HFF-Myc (cell line): Measurements from ENCODE around the gene U2AF2.

Experiments used
- DNase-seq: peaks from one replicate; pipeline ENCODE4 v3.0.0-alpha.2; 2011; ENCODE audit warnings: low read depth; ENCODE audit errors: extremely low read depth
- H3K4me3 ChIP-seq: replicated peaks from 2 replicates; pipeline ENCODE4 v1.5.1; 2011; ENCODE audit warnings: low read depth, mild to moderate bottlenecking, control low read depth, low read length
- TF ChIP-seq, protein P1 (sequence below): IDR thresholded peaks from 2 replicates; pipeline ENCODE4 v1.5.1; 2012; ENCODE audit warnings: mild to moderate bottlenecking, low read depth, low read length, control low read depth; ENCODE audit errors: missing control alignments

Gene U2AF2

DNA sequence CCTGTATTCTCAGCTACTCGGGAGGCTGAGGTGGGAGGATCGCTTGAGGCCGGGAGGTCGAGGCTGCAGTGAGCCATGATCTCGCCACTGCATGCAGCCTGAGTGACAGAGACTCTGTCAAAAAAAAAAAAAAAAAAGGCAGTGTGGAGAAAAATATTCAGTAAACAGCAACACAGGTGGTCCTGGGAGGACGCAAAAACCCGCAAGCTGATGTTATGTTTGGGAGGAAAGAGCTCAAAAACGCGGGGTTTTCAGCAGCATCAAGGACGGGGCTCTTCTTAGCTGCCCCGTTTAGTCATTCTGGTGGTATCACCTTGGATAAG lies 29.9 kb upstream of the U2AF2 start:
- TF ChIP-seq, protein P1, sequence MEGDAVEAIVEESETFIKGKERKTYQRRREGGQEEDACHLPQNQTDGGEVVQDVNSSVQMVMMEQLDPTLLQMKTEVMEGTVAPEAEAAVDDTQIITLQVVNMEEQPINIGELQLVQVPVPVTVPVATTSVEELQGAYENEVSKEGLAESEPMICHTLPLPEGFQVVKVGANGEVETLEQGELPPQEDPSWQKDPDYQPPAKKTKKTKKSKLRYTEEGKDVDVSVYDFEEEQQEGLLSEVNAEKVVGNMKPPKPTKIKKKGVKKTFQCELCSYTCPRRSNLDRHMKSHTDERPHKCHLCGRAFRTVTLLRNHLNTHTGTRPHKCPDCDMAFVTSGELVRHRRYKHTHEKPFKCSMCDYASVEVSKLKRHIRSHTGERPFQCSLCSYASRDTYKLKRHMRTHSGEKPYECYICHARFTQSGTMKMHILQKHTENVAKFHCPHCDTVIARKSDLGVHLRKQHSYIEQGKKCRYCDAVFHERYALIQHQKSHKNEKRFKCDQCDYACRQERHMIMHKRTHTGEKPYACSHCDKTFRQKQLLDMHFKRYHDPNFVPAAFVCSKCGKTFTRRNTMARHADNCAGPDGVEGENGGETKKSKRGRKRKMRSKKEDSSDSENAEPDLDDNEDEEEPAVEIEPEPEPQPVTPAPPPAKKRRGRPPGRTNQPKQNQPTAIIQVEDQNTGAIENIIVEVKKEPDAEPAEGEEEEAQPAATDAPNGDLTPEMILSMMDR, result no peak
- DNase-seq, result no peak
- peak overlapping the region; percentile 49 for H3K4me3 ChIP-seq

DNA sequence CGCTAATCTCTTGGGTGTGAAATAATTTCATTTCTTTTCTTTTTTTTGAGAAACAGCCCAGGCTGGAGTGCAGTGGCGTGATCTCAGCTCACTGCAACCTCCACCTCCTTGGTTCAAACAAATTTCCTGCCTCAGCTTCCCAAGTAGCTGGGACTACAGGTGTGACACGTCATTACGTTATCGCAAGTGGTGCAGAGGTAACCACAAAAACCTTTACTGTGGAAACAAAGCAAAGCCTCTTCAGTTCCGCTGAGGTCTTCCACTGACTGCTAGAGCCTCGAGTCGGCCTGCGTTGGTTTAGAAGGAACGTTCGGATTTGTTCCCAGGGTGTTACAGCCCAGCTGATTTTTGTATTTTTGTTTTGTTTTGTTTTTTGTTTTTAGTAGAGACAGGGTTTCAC lies 28.5 kb upstream of the U2AF2 start:
- TF ChIP-seq, protein P1, result no peak
- DNase-seq, result no peak
- H3K4me3 ChIP-seq, result no peak overlapping the region

DNA sequence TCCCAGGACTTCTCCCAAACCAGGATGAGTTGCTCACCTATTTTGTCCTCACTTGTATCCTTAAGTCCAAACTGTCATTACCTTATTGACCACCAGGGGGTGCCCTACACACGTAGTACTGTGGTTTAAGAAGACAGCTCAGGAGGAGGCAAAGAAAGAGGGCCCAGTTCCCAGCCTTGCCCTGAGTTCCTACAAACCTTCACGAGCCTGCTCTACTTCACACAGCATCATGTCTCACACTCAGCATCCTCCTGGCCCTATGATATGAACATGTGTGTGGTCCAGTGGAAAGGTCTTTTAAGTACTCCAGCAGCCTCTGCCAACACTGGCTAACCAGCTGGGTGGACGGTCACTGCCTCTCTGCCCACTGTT lies 22.4 kb upstream of the U2AF2 start:
- TF ChIP-seq, protein P1, result peak; percentile 88
- DNase-seq, result peak; percentile 94
- H3K4me3 ChIP-seq, result no peak overlapping the region

DNA sequence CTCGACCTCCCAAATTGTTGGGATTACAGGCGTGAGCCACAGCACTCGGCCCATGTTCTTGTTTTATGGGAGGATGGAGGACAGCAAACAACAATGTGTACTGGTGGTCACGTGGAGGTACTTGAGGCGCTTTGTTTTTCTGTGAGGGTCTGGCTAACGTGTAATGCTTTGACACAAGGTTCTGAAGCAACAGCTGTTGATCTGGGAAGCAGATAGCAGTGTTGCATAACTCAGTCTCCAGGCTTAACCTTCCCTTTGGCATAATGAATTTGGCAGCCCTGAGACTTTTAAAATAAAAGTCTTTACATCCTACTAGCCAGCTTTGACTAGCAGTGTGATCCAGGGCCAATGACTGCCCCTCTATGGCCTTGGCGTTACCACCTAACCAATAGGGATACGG lies 21.0 kb upstream of the U2AF2 start:
- TF ChIP-seq, protein P1, result no peak
- H3K4me3 ChIP-seq, result no peak overlapping the region
- DNase-seq, result no peak

DNA sequence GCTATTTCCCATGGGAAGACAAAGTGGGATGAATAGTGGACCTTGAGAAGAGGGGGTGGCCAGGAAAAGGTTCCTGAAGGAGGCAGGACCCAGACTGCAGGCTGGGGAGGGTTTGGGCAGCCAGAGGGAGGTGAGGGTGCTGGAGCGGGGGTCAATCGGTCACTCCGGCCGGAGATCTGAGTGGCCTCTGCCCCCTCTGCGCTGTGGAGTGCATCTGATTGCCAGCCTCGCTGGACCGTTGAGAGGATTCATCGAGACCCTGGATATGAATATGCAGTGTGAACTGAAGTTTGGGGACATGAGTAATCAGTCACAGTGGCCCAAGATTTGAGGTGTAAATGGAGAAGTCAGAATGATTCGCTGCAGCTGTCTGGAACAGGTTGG lies 19.5 kb upstream of the U2AF2 start:
- TF ChIP-seq, protein P1, result no peak

DNA sequence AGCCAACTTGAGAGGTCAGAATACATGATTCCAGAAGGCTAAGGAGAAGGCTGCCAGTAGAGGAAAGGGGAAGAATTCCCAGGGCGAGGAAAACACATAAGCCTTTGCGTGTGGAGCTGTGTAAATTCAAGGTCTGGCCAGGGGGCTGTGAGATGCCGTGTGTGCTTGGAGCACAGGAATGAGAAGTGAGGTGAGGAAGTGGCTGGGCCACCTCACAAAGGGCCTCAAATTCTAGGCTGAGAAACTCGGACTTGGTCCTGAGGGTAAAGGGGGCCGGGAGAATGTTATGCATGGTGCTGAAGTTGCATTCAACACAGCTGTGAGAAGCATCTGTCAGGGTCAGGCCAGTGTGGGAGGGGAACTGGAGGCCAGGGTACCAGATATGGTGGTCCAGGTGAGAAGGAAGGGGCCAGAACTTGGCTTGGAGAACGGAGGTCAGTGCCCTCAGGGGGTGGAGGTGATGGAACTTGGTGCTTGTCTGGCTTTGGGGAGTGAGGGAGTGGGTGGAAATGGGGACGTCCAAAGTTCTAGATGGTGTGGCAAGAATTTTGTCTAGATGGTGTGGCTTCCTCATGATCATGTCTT lies 18.9 kb upstream of the U2AF2 start:
- TF ChIP-seq, protein P1, result no peak
- H3K4me3 ChIP-seq, result peak overlapping the region; percentile 98
- no peak for DNase-seq

More for the DNA sequence above, 19.5 kb upstream of the U2AF2 start:
- DNase-seq, result no peak
- peak overlapping the region; percentile 98 for H3K4me3 ChIP-seq

DNA sequence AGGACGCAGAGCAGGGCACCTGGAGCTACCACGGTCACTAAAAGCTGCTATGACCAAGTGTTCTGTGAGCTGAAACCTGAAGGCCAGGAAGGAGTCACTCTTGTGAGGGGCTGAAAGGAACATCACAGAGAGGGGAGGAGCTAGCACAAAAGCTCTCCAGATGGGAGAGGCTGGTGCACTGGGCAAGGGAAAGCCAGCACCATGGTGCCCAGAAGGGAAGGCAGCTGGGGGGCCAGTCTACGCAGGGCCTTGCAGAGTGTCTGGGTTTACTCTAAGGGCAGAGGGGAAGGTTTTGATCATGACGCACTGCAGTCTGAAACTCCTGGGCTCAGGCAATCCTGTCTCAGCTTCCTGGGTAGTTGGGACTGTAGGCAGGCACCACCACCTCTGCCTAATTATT lies 18.1 kb upstream of the U2AF2 start:
- TF ChIP-seq, protein P1, result no peak
- no peak for DNase-seq
- no peak overlapping the region for H3K4me3 ChIP-seq
